ENCODE measurements around the gene ATP8B1.

ATP8B1 gene

GRCh38 chr18:57631697-57632096 lies 171.4 kb downstream of the ATP8B1 start:
- TF ChIP-seq REST (IDR thresholded peaks at IDR 0.05; ENCODE audit: insufficient replicate concordance, low read depth) = no peak
- TF ChIP-seq POLR2AphosphoS5 (IDR thresholded peaks at IDR 0.05; ENCODE audit: low read depth) = no peak
- TF ChIP-seq GABPA (IDR thresholded peaks at IDR 0.05; ENCODE audit: low read depth) = no peak
- TF ChIP-seq CTCF (IDR thresholded peaks at IDR 0.05; ENCODE audit: insufficient read depth, low read length) = no peak
- no peak for TF ChIP-seq SPI1 (IDR thresholded peaks at IDR 0.05; ENCODE audit: borderline replicate concordance, low read depth)
- Histone ChIP-seq H3K4me3 (replicated peaks; ENCODE audit: insufficient read depth, low read length) (no peak overlapping the region), H3K27ac (replicated peaks) (no peak overlapping the region), H3K27me3 (ENCODE audit: insufficient read depth, poor library complexity, severe bottlenecking) (no peaks in the 10 kb centered on the region)
- no peak for DNase-seq (ENCODE audit: low read depth in 1 of 2, low spot score in 1 of 2)

GRCh38 chr18:57630754-57631595 lies 172.1 kb downstream of the ATP8B1 start:
- Histone ChIP-seq H3K27me3 (ENCODE audit: insufficient read depth, poor library complexity, severe bottlenecking) (no peaks in the 10 kb centered on the region), H3K27ac (replicated peaks) (peak overlapping the region; percentile 67), H3K4me3 (replicated peaks; ENCODE audit: insufficient read depth, low read length) (peak overlapping the region; percentile 95)
- DNase-seq (ENCODE audit: low read depth in 1 of 2, low spot score in 1 of 2) = no peak
- no peak for TF ChIP-seq REST (IDR thresholded peaks at IDR 0.05; ENCODE audit: insufficient replicate concordance, low read depth)
- TF ChIP-seq GABPA (IDR thresholded peaks at IDR 0.05; ENCODE audit: low read depth) = no peak
- no peak for TF ChIP-seq CTCF (IDR thresholded peaks at IDR 0.05; ENCODE audit: insufficient read depth, low read length)
- no peak for TF ChIP-seq POLR2AphosphoS5 (IDR thresholded peaks at IDR 0.05; ENCODE audit: low read depth)
- TF ChIP-seq SPI1 (IDR thresholded peaks at IDR 0.05; ENCODE audit: borderline replicate concordance, low read depth) = no peak

- DNase-seq (ENCODE audit: low read depth in 1 of 2, low spot score in 1 of 2) = peak; percentile 97 to 99
Observed at GRCh38 chr18:57630002-57630753, 172.9 kb downstream of the ATP8B1 start.

More at GRCh38 chr18:57630002-57630753, 172.9 kb downstream of the ATP8B1 start:
- peak overlapping the region; percentile 67 for H3K27ac ChIP-seq (replicated peaks)
- TF ChIP-seq GABPA (IDR thresholded peaks at IDR 0.05; ENCODE audit: low read depth) = 0 out of 2 replicates have a peak, but pooled peaks have one; percentile 45
- peak; percentile 90 for TF ChIP-seq SPI1 (IDR thresholded peaks at IDR 0.05; ENCODE audit: borderline replicate concordance, low read depth)
- TF ChIP-seq REST (IDR thresholded peaks at IDR 0.05; ENCODE audit: insufficient replicate concordance, low read depth) = peak; percentile 71
- TF ChIP-seq POLR2AphosphoS5 (IDR thresholded peaks at IDR 0.05; ENCODE audit: low read depth) = peak; percentile 71
- TF ChIP-seq CTCF (IDR thresholded peaks at IDR 0.05; ENCODE audit: insufficient read depth, low read length) = peak; percentile 74
- H3K4me3 ChIP-seq (replicated peaks; ENCODE audit: insufficient read depth, low read length) = peak overlapping the region; percentile 95
- H3K27me3 ChIP-seq (ENCODE audit: insufficient read depth, poor library complexity, severe bottlenecking) = no peaks in the 10 kb centered on the region
